Activated naive CD8-positive, alpha-beta T cell (primary cell): Measurements from ENCODE around the gene ANKRD36C.
"Not testable (repeated sequence)": the region's sequence is repeated elsewhere in the genome, so short reads cannot be mapped to it uniquely, and the experiment has no call there.

Experiments
- H3K27ac Mint-ChIP-seq: one replicate; pipeline ENCODE4 v1.8.0; 2021; ENCODE audit warnings: mixed read lengths
- H3K27me3 Mint-ChIP-seq: one replicate; pipeline ENCODE4 v1.8.0; 2021; ENCODE audit warnings: mixed read lengths
- H3K36me3 Mint-ChIP-seq: one replicate; pipeline ENCODE4 v1.8.0; 2021; ENCODE audit warnings: mixed read lengths
- H3K4me1 Mint-ChIP-seq: one replicate; pipeline ENCODE4 v1.8.0; 2021; ENCODE audit warnings: low read depth, mixed read lengths
- H3K4me3 Mint-ChIP-seq: one replicate; pipeline ENCODE4 v1.8.0; 2021; ENCODE audit warnings: mild to moderate bottlenecking, mixed read lengths
- H3K9me3 Mint-ChIP-seq: one replicate; pipeline ENCODE4 v1.8.0; 2021; ENCODE audit warnings: low read depth, mixed read lengths

Gene ANKRD36C

GRCh38 chr2:95915131-95915530 is 76.5 kb downstream of the ANKRD36C start:
- not testable (repeated sequence) for H3K9me3 Mint-ChIP-seq, H3K4me1 Mint-ChIP-seq, H3K27me3 Mint-ChIP-seq, H3K27ac Mint-ChIP-seq, H3K4me3 Mint-ChIP-seq
- H3K36me3 Mint-ChIP-seq, result peaks cover 13% of the 10 kb centered on the region

- not testable (repeated sequence) for H3K4me3 Mint-ChIP-seq, H3K9me3 Mint-ChIP-seq, H3K36me3 Mint-ChIP-seq, H3K4me1 Mint-ChIP-seq, H3K27me3 Mint-ChIP-seq, H3K27ac Mint-ChIP-seq
Measured at GRCh38 chr2:95911431-95911830, 80.2 kb downstream of the ANKRD36C start.

- not testable (repeated sequence) for H3K9me3 Mint-ChIP-seq, H3K27ac Mint-ChIP-seq, H3K4me1 Mint-ChIP-seq, H3K27me3 Mint-ChIP-seq, H3K4me3 Mint-ChIP-seq, H3K36me3 Mint-ChIP-seq
Measured at GRCh38 chr2:95894443-95894842, 97.2 kb downstream of the ANKRD36C start.

GRCh38 chr2:95867929-95868328 is 123.7 kb downstream of the ANKRD36C start:
- H3K9me3 Mint-ChIP-seq, H3K36me3 Mint-ChIP-seq, H3K27ac Mint-ChIP-seq, H3K4me3 Mint-ChIP-seq, H3K4me1 Mint-ChIP-seq, H3K27me3 Mint-ChIP-seq: not testable (repeated sequence)

- H3K27me3 Mint-ChIP-seq, H3K4me1 Mint-ChIP-seq, H3K27ac Mint-ChIP-seq, H3K36me3 Mint-ChIP-seq, H3K4me3 Mint-ChIP-seq, H3K9me3 Mint-ChIP-seq: not testable (repeated sequence)
Measured at GRCh38 chr2:95867047-95867677, 124.5 kb downstream of the ANKRD36C start.

DNA sequence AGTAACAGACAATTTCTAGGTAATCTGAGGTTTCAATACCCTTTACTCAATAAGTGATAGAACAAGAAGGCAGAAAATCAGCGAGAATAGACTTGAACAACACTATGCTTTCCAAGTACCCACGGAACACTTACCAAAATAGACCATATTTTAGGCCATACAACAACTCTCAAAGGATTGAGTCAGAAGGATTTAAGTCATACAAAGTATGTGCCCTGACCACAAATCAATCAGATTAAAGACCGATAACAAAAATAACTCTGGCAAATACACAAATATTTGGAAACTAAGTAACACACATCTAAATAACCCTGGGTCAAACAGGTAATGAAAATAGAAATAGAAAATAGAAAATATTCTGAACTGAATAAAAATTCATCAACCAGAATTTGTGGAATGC is 129.5 kb downstream of the ANKRD36C start:
- not testable (repeated sequence) for H3K27me3 Mint-ChIP-seq, H3K27ac Mint-ChIP-seq, H3K4me1 Mint-ChIP-seq, H3K36me3 Mint-ChIP-seq, H3K9me3 Mint-ChIP-seq, H3K4me3 Mint-ChIP-seq

GRCh38 chr2:95836151-95836550 is 155.5 kb downstream of the ANKRD36C start:
- no peak overlapping the region for H3K27ac Mint-ChIP-seq
- no peaks in the 10 kb centered on the region for H3K27me3 Mint-ChIP-seq
- no peaks in the 10 kb centered on the region for H3K9me3 Mint-ChIP-seq
- H3K4me3 Mint-ChIP-seq, result no peak overlapping the region
- no peaks in the 10 kb centered on the region for H3K4me1 Mint-ChIP-seq
- peaks cover 18% of the 10 kb centered on the region for H3K36me3 Mint-ChIP-seq

DNA sequence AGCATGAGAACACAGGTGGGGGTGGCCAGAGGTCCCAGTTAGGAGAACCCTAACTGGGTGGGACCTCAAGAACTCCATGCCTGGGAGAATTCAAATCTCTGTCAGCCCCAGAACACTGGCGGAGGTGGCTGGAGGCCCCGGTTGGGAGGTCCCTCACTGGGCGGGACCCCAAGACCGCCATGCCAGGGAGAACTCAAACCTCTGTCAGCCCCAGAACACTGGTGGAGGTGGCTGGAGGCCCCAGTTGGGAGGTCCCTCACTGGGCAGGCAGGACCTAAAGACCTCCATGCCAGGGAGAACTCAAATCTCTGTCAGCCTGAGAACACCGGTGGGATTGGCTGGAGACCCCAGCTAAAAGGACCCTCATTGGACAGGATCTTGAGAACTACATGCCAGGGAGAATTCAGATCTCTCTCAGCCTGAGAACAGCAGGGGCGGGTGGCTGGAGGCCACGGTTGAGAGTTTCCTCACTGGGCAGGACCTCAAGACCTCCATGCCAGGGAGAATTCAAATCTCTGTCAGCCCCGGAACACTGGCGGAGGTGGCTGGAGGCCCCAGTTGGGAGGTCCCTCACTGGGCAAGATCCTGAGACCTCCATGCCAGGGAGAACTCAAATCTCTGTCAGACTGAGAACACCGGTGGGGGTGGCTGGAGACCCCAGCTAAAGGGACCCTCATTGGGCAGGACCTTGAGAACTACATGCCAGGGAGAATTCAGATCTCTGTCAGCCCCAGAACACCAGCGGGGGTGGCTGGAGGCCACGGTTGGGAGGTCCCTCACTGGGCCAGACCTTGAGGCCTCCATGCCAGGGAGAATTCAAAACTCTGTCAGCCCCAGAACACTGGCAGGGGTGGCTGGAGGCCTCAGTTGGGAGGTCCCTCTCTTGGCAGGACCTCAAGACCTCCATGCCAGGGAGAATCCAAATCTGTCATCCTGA is 157.3 kb downstream of the ANKRD36C start:
- H3K9me3 Mint-ChIP-seq, H3K4me1 Mint-ChIP-seq, H3K27me3 Mint-ChIP-seq, H3K4me3 Mint-ChIP-seq, H3K27ac Mint-ChIP-seq: not testable (repeated sequence)
- H3K36me3 Mint-ChIP-seq, result peaks cover 27% of the 10 kb centered on the region

- not testable (repeated sequence) for H3K4me3 Mint-ChIP-seq, H3K27ac Mint-ChIP-seq, H3K4me1 Mint-ChIP-seq, H3K27me3 Mint-ChIP-seq
- H3K36me3 Mint-ChIP-seq, result peaks cover 28% of the 10 kb centered on the region
- peaks cover 25% of the 10 kb centered on the region for H3K9me3 Mint-ChIP-seq
Measured at GRCh38 chr2:95824218-95824617, 167.4 kb downstream of the ANKRD36C start.

DNA sequence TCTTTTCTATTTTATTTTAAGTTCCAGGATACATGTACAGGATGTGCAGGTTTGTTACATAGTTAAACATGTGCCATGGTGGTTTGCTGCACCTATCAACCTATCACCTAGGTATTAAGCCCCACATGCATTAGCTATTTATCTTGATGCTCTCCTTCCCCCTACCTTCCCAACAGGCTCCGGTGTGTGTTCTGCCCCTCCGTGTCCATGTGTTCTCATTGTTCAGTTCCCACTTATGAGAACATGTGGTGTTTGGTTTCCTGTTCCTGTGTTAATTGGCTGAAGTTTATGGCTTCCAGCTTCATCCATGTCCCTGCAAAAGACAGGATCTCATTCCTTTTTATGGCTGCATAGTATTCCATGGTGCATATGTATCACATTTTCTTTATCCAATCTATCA is 174.1 kb downstream of the ANKRD36C start:
- H3K27me3 Mint-ChIP-seq, H3K4me1 Mint-ChIP-seq, H3K27ac Mint-ChIP-seq, H3K4me3 Mint-ChIP-seq: not testable (repeated sequence)
- Mint-ChIP-seq H3K9me3 (peaks cover 39% of the 10 kb centered on the region), H3K36me3 (peaks cover 44% of the 10 kb centered on the region)

GRCh38 chr2:95813311-95813710 is 178.3 kb downstream of the ANKRD36C start:
- H3K27ac Mint-ChIP-seq, H3K4me3 Mint-ChIP-seq: not testable (repeated sequence)

GRCh38 chr2:95799892-95800291 is 191.7 kb downstream of the ANKRD36C start:
- Mint-ChIP-seq H3K9me3 (peaks cover 14% of the 10 kb centered on the region), H3K4me1 (no peaks in the 10 kb centered on the region), H3K27me3 (no peaks in the 10 kb centered on the region), H3K36me3 (peaks cover 11% of the 10 kb centered on the region), H3K27ac (no peak overlapping the region), H3K4me3 (no peak overlapping the region)

More at GRCh38 chr2:95813311-95813710, 178.3 kb downstream of the ANKRD36C start:
- peaks cover 39% of the 10 kb centered on the region for H3K36me3 Mint-ChIP-seq
- H3K27me3 Mint-ChIP-seq, H3K4me1 Mint-ChIP-seq: not testable (repeated sequence)
- peaks cover 28% of the 10 kb centered on the region for H3K9me3 Mint-ChIP-seq

DNA sequence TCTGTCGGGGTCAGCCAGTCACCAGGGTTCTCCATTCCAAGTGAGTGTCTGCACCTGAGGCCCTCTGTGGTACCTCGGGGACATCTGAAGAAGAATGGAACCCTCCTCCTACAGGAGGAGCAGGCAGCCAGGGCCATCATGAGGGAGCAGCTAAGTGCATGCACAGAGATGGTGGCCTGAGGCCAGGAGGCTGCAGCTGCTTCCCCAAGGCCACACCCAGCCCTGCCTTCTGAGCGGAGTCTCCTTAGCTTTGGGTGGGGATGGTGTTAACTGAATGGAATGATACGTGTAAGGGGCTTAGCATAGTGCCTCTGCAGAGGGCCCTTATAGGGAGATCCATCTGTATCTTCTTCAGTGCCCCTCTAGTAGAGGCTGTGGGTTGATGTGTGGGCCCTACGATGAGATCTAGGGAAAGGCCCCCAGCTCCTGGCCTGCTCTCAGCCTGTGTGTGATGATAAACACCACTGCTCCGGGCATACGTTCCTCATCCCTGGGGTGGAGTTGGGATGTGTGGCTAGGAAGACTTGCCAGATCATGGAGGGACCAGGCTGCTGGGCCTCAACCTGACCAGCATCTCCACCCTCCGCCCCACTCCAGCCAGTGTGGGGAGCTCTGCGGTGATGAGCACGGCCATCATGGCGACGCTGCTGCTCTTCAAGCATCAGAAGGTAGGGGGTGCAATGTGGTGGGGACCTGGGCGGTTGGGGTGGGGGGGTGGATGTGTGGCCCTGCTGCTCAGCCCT is 192.3 kb downstream of the ANKRD36C start:
- H3K9me3 Mint-ChIP-seq, H3K4me1 Mint-ChIP-seq, H3K4me3 Mint-ChIP-seq, H3K27me3 Mint-ChIP-seq, H3K27ac Mint-ChIP-seq, H3K36me3 Mint-ChIP-seq: not testable (repeated sequence)

- not testable (repeated sequence) for H3K4me3 Mint-ChIP-seq, H3K4me1 Mint-ChIP-seq, H3K9me3 Mint-ChIP-seq, H3K27ac Mint-ChIP-seq, H3K27me3 Mint-ChIP-seq, H3K36me3 Mint-ChIP-seq
Measured at GRCh38 chr2:95796249-95797099, 195.2 kb downstream of the ANKRD36C start.

DNA sequence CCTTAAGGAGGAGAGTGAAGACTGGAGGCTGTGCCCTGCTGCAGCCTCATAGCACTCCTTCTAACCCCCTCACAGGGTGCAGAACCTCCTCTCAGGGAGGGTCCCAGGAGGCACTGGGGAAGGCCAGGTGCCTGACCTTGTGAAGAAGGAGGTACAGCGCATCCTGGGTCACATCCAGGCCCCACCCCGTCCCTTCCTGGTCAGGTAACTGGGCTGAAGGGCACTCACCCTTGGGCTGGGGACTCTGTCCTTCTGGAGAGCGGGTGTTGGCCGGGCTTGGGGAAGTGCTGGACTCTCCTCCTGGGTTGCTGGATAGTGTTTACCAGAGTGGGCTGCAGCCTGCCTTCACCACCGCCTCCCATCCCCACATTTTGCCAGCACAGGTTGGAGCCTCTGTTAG is 197.7 kb downstream of the ANKRD36C start:
- H3K4me1 Mint-ChIP-seq, H3K36me3 Mint-ChIP-seq, H3K27me3 Mint-ChIP-seq, H3K27ac Mint-ChIP-seq, H3K4me3 Mint-ChIP-seq, H3K9me3 Mint-ChIP-seq: not testable (repeated sequence)
